Anterior cingulate cortex (tissue), 58 donors: ENCODE results near the gene PRRX2.
A peak's percentile ranks its signal among the peaks of the same experiment; 100 is the strongest.
"Not testable (repeated sequence)": the region's sequence is repeated elsewhere in the genome, so short reads cannot be mapped to it uniquely, and the experiment has no call there.

Experiments used
- DNase-seq, 58 donors: peaks; one replicate each; lab custom pipeline; 2025; lab: John Stamatoyannopoulos, UW

PRRX2 gene

GRCh38 chr9:129649726-129650679, 15.4 kb upstream of the PRRX2 start:
- DNase-seq, result no peak

- DNase-seq, result peak in 2 of 58 donors; percentile 14 to 20
These were observed 14.7 kb upstream of the PRRX2 start for GRCh38 chr9:129650680-129651235.

GRCh38 chr9:129653823-129654553, 11.5 kb upstream of the PRRX2 start:
- no peak for DNase-seq

- DNase-seq, result no peak
These were observed 10.8 kb upstream of the PRRX2 start for GRCh38 chr9:129654554-129655040.

- no peak for DNase-seq
These were observed 10.3 kb upstream of the PRRX2 start for GRCh38 chr9:129655154-129655553.

- DNase-seq, result no peak
These were observed 9.8 kb upstream of the PRRX2 start for GRCh38 chr9:129655696-129656095.

- DNase-seq, result no peak
These were observed 8.6 kb upstream of the PRRX2 start for GRCh38 chr9:129656795-129657390.

- no peak for DNase-seq
These were observed 4.4 kb upstream of the PRRX2 start for GRCh38 chr9:129661029-129661428.

- DNase-seq, result not testable (repeated sequence)
These were observed 3.2 kb upstream of the PRRX2 start for GRCh38 chr9:129662239-129662638.

GRCh38 chr9:129664746-129665388, 580 bp upstream of the PRRX2 start:
- no peak for DNase-seq

GRCh38 chr9:129665814-129666520, 520 bp downstream of the PRRX2 start:
- DNase-seq, result no peak

- DNase-seq, result no peak
These were observed 1.1 kb downstream of the PRRX2 start for GRCh38 chr9:129666575-129666974.

GRCh38 chr9:129667378-129667777, 1.9 kb downstream of the PRRX2 start:
- DNase-seq, result no peak

GRCh38 chr9:129667850-129668249, 2.4 kb downstream of the PRRX2 start:
- DNase-seq, result no peak

GRCh38 chr9:129669141-129669718, 3.8 kb downstream of the PRRX2 start:
- no peak for DNase-seq

GRCh38 chr9:129669946-129670345, 4.5 kb downstream of the PRRX2 start:
- DNase-seq, result no peak

- no peak for DNase-seq
These were observed 5.6 kb downstream of the PRRX2 start for GRCh38 chr9:129671065-129671464.

GRCh38 chr9:129671519-129671918, 6.1 kb downstream of the PRRX2 start:
- no peak for DNase-seq

GRCh38 chr9:129672702-129673101, 7.3 kb downstream of the PRRX2 start:
- DNase-seq, result no peak
